Hypothalamus (tissue), 51 donors: ENCODE data around the gene THEM5.
"Not testable (repeated sequence)": the region's sequence is repeated elsewhere in the genome, so short reads cannot be mapped to it uniquely, and the experiment has no call there.

Experiments used
- DNase-seq, 51 donors: peaks; one replicate each; lab custom pipeline; 2025; lab: John Stamatoyannopoulos, UW

The THEM5 gene

DNA sequence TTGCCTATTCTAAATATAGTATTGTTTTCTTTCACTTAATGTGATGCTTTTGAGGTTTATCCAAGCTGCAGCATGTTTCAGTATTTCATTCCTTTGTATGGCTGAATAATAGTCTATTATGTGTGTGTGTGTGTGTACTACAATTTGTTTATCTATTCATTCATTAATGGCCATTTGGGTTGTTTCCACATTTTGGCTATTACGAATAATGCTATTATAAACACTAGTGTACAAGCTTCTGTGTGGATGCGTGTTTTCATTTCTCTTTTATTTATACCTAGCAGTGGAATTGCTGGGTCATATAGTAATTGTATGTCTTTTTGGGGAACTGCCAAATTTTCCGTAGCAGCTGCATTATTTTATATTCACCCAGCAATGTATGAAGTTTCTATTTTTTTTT, 15.0 kb upstream of the THEM5 start:
- DNase-seq: no peak

DNA sequence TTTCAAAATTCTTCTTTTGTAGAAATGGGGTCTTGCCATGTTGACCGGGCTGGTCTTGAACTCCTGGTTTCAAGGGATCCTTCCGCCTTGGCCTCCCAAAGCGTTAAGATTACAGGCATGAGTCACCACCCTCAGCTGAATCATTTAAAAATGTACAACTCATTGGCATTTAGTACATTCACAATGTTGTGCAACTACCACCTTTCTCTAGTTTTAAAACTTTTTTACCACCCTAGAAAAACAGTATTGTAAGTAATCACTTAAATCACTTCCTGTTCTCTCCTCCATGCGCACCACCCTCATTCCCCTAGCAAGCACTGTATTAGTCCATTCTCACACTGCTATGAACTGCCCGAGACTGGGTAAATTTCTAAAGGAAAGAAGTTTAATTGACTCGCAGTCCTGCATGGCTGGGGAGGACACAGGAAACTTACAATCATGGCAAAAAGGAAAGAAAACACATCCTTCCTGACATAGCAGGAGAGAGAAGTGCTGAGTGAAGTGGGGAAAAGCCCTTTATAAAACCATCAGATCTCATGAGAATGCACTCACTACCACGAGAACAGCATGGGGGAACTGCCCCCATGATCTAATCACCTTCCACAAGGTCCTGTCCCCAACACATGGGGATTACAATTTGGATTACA, 14.4 kb upstream of the THEM5 start:
- no peak for DNase-seq

DNA sequence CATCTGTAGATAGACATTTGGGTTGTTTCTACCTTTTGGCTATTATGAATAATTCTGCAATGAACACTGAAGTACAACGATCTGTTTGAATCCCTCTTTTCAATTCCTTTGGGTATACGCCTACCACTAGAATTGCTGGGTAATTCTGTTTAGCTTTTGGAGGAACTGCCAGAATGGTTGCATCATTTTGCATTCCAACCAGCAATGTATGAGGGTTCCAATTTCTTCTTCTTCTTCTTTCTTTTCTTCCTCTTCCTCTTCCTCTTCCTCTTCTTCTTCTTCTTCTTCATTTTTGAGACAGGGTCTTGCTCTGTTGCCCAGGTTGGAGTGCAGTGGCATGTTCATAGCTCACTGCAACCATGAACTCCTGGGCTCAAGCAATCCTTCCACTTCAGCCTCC, 13.8 kb upstream of the THEM5 start:
- no peak for DNase-seq

DNA sequence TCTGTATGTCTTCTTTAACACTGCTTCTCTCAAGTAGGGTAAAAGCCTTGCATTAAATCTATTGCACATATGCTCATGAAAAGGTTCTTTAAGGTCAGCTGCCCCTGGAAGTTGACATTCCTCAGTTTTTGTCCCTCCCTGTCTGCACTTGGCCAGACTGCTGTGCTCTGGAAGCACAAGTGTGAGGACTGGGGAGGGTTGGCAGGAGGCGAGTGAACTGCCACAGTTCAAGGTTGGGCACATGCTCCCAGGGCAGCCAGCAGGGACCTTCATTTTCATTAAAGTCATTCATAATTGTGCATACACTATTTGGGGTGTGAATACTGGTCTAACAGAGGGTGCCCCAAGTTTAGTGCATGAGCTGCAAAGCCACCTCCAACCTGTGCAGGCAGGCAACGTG, 10.9 kb upstream of the THEM5 start:
- DNase-seq: no peak

DNA sequence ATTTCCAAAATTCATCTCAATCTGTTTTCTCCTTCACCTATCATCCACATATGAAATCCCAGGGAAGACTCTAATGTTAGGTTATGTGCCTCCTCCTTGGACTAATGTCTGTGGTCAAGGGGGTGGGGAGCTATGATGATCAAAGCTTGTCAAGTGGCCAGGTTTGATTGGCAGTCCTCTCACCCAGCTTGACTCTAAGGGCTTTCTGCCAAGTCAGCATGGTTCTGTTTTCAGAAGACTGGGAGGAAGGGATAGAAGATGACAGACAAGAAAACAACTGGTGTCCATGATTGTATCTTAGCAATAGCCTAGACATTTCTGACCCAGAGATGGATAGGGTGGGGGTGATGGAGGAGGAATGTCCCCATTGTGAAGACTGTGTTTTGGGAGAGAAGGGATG, 9.1 kb upstream of the THEM5 start:
- no peak for DNase-seq

DNA sequence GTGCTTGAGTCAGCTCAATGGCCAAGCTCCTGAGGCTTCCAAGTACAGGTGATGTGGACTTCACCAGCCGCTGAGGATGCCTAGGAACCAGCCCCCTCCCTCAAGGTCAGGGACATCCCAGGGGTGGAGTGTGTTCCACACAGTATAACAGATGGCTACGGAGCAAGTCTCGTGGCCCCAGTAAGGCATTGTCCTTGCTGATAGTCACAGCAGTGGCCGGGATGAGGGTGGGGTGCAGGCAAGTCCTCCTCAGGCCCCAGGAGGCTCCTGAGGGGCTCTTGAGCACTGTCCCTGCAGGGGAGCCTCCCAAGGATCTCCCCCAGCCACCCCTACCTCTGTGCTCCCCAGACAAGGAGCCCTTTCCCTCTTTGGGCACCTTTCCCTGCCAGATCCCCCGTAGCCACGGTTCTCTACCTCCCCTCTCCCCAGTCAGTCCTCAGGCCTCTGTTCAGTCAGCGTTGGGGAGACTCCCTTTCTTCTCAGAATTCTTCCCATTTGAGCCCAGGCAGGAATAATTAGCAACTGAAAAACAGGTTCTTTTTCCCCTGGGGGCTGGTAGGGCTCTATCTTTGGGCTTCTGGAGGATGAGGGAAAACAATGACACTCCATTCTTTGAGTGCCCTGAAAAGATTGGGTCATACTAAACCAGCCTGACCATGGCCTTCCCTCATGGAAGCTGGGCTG, 7.1 kb upstream of the THEM5 start:
- DNase-seq: no peak

DNA sequence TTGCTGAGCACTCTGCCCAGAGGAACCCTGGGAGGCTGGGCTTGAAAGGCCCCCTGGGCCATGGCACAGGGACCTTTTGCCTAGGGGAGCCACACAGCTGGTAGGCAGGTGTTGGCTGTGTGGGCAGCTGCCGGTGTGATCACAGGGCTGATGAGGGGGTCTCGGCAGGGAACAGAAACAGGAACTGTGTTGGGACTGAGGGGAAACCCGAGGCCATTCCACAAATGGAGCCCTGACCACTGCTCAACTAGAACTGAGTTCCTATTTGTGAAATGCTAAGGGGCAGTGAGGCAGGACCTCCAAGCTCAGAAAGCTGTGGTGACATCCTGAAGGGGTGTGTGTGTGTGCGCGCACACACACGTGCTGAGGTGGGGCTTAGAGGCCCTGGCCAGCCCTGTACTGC, 6.4 kb upstream of the THEM5 start:
- DNase-seq: no peak

DNA sequence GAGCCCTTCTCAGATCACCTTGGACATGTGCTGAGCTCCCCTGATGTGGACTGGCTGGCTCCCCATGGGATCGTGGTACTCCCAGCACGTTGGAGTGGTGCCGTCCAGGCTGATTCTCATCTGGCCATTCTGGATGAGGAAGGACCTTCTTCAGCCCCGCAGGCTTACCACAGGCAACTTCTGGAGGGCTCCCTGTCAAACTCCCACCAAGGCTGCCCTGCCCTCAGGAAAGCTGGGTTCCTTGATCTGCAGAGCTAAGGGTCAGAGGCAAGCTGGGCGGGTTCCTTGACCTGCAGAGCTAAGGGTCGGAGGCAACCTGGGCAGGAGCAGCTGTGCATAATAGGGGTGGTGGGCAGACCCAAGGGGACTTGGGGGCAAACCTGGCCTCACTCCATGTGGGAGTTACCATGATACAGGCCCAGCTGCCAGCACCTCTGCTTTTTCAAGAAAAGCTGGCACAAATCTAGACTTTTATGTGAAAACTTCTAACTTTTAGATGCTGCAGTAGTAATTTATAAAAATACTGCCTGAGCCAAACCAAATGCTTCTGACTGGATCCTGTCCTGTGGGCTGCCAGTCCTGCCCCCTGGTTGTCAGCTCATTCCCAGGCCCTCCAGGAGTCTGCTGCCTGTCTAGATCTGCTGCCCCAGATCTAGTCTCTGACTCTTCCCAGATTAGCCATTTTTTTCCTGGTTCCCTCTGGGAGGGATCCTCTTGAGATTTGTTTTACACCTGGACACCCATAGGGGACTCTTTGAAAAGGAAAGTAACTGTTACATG, 5.6 kb upstream of the THEM5 start:
- no peak for DNase-seq

DNA sequence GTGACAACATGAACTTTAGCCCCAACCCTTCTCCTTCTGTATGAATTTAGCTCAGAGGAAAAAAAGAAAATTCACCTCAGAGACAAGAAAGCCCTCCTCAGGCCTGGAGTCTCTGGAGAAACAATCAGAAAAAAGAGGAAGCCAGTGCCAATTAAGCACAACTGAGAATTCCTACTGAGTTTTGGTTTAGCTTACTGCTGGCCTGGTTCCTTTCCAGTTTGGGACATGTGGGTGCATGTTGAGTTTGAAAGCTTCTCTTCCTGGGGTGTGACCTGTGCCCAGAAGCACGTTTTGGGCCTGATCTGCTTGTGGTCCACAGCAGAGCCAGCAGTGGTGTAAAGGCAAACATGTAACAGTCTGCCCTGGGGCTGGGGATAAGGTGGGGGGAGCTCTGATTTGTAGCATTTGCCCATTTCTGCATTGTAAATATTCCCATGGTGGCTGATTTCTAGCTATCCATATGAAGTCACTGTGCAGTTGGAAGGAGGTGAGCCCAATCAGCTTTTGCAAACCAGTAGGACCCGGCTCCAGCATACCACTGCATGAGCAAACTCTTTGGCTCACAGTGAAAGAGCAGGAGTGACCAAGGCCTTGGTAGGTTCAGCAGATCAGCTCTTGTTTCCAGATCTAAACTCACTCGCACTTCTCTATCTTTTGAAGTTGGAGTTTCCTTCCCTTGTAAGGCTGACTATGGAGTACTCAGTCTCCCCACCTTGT, 4.7 kb upstream of the THEM5 start:
- DNase-seq: no peak

DNA sequence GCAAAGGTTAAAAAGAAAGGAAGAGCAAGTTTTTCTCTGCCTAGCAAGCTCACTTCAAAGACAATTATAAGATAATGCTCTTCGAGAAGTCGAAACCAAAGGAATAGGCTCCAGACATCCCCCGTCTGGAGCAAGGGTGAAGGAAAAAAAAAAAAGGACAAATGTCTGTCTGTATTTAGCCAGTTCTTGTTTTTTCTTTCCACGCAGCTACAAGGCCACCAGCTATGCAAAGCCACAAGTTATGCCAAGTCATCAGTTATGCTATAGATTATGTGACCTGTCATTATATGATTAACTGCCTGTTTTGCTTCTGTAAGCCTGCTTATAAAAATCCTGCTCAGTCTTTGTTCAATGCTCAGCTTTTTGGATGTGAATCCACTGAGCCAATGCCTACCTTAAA, 2.4 kb upstream of the THEM5 start:
- no peak for DNase-seq

DNA sequence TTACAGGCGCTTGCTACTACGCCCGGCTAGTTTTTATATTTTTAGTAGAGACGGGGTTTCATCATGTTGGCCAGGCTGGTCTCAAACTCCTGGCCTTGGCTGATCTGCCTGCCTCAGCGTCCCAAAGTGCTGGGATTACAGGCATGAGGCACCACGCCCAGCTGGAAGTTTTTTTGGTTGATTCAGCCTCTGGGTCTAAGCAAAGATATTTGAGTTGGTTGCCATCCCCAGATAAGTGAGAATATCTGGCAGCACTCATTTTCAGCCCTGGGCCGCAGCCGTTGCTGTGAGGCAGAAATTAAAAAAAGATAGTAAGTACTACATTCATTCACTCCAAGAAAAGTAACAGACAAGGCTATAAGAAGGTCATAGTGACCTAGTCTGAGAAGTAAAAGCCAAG, 2.0 kb upstream of the THEM5 start:
- DNase-seq: not testable (repeated sequence)

DNA sequence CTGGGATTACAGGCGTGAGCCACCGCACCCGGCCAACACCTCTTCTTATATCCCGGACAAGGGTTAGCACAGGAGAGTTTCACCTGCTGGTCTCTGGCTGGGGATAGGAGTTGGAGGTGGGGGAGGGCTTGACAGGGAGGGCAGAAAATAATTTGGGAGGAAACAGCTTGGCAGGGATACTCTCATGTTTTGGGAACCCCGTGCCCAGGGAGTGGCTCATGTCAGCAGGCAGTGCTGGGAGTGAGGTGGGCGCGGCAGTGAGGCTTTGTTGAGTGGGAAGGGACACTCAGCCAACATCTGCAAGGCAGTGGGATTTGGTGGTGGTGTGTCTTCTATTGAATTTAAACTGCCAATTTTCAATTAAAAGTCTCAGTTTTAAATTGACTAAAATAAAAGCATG, 1.1 kb upstream of the THEM5 start:
- DNase-seq: no peak

DNA sequence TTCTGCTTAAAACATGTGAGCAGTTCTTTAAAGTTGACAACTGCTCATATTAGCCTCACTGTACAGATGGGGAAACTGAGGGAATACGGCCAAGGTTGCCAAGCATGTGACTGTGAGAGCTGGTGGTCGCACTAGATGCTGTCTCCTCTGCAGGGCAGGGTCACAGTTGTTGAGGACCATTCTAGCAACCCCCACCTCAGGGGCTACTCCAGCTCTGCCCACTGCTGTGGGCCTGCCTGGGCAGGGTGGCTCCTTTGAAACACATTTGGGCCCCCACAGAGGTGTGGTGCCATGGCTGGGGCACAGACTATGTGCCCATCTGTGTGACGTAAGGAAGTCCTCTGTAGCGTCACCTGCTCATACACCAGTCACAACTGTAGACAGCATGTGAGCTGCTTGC, 779 bp downstream of the THEM5 start:
- no peak for DNase-seq

DNA sequence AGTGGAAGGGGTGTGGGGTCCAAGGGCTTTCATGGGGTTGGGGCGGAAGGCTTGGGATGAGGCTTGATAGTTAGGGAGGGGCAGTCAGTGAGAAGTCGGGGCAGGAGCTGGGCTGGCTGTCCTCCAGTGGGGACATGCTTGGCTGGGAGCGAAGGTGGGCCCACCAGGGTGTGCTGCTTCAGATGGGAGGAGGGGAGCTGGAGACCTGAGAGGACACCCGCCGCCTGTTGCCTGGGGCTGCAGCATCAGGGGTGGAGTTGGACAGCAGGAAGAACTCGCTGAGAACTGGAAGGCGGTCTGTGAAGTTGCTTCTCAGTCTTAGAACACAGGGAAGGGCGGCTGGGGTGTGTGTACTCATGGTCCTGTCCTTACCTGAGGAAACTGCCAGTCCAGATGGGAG, 1.6 kb downstream of the THEM5 start:
- DNase-seq: no peak

DNA sequence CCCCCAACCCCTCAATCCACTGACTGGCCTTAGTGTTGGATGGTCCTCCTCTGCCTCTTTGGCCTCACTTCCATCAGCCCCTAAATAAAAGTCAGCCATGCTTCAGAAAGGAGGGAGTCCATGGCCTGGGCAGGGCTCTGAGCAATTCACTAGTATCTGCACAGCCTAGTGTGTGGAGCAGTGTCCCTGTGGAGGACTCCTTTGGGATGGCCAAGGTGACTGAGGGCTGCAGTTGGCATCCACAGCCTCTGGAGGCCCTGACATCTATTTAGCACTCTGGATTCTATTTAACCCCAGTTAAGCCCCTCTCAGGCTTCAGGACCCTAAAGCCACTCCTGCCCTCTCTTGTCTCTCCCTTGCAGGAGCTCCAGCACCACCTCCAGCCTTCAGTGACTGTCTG, 3.6 kb downstream of the THEM5 start:
- DNase-seq: no peak

DNA sequence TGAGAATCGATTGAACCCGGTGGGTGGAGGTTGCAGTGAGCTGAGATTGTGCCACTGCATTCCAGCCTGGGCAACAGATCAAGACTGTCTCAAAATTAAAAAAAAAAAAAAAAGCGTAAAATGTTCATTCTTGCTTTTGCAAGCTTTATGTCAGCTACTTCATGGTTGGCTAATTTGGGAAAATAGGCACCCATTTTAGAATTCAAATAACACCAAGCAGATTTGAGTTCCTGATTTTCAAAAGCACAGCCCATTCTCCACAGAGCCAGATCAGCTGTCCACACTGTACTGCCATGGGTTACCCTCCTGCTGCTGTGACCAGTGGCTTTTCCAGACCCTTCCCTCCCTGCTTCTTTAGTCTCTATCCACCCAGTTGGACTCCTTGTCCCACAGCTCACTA, 4.4 kb downstream of the THEM5 start:
- no peak for DNase-seq

DNA sequence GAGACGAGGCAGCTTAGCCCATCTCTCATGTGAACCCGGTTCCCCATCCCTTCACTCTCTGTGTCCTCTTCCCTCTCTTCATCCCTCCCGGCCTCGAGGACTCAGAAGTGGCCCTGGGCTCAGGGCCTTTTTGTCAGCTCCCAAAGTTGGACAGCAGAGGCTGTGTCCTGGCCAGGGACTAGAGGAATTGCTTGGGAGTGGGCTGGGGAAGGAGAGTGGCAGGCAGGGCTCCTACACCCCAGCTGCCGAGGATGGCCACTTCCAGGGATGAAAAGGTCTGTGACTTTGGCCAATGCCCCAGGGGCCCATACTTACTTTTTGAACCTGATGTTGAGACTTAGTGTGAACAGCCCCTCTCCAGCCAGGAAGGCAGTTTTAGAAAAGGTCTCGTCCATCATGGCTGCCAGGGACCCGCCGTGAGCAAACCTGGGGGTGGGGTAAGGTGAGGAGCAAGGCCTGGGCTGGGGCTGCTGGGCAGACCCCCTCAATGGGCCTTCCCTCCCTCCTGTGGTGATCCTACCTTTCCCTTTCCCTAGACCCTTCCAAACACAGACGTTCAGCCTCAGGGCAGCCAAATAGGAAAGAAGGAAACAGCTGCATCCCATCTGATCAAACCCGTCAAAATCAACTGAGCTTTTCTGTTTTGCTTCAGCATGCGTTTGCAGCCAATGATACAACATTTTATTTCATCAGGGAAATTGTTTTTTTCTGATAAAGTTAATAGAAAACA, 5.5 kb downstream of the THEM5 start:
- DNase-seq: no peak

DNA sequence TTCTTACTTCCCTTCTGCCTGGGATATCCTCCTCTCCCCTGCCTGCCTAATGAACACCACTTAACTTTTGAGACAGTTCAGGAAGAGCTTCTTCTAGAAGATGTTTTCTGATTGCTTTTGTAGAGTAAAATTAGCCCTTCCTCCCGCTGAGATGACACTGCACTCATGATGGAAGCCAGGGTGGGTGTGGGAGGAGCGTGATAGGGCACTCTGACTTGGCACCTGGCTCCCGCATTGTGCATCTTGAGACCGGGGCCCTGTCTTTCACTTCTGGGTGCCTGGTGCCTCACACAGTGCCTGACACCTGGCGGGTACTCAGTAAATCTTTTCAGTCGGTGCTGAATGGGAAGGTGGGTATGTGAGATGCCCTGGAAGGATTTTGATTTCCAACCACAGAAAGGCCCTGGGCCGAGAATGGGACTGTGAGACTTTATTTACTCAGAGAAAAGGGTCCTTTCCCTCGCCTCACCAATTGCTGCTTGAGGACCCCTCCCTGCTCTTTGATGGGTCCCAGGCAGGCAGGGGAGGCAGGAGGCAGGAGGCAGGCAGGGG, 6.8 kb downstream of the THEM5 start:
- DNase-seq: no peak

DNA sequence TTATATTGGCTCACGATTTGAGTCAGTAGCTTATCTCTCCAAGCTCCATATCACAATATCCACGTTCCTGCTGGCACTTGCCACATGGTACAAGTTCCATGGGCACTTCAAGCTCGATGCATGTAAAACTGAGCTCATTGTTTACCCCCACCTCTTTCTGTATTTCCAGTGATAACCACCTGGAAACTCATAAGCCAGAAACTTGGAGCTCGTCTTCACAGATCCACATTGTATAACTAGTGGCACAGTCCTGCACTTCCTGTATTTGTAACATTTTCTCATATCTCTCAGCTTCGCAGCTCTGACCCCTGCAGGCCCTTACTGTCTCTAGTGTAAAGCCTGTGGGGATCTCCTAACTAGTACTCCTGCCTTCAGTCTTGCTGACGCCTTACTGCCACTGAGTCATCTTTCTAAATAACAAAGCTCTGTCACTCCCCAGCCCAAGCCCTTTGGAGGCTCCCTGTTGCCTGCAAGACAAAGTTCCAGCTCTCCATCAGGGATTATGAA, 7.4 kb downstream of the THEM5 start:
- DNase-seq: no peak

DNA sequence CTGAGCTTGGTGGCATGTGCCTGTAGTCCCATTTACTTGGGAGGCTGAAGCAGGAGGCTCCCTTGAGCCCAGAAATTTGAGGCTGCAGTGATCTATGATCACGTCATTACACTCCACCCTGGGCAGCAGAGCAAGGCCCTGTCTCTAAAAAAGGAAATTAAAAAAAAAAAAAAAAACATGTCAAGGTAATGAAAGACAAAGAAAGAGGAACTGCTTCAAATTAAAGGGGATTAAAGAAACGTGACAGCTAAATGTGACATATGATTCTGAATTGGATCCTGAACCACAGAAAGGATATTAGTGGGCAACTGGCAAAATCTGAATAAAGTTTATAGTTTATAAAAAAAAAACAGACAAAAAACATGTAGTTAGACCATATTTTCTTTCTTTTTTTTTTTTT, 10.1 kb downstream of the THEM5 start:
- DNase-seq: no peak
